H9 (cell line): Measurements from ENCODE around the gene APCDD1L. TPM values are rescaled to one million over a fixed set of nuclear protein-coding genes. Genes with fewer than 3 reads are reported as not detected.

Experiments
- DNase-seq: peaks from one replicate; pipeline ENCODE4 v3.0.0-alpha.2; 2017
- H2AFZ ChIP-seq: one replicate; pipeline ENCODE4 v1.6.1; 2013; ENCODE audit warnings: mild to moderate bottlenecking, low read length, control low read depth, moderate library complexity
- H2AK5ac ChIP-seq: 2 replicates; pipeline ENCODE4 v1.6.1; 2013; ENCODE audit warnings: low read length, control low read depth, mixed read lengths; ENCODE audit not compliant: insufficient read length
- H2BK120ac ChIP-seq: one replicate; pipeline ENCODE4 v1.6.1; 2013; ENCODE audit warnings: low read depth, mild to moderate bottlenecking, low read length, control low read depth, inconsistent platforms; ENCODE audit not compliant: poor library complexity, severe bottlenecking
- H2BK12ac ChIP-seq: 2 replicates; pipeline ENCODE4 v1.6.1; 2013; ENCODE audit warnings: low read length, control low read depth, mixed read lengths, low read depth; ENCODE audit not compliant: insufficient read length
- H2BK15ac ChIP-seq: 2 replicates; pipeline ENCODE4 v1.6.1; 2013; ENCODE audit warnings: low read depth, low read length, control low read depth
- H2BK20ac ChIP-seq: one replicate; pipeline ENCODE4 v1.6.1; 2013; ENCODE audit warnings: low read depth, mild to moderate bottlenecking, low read length, control low read depth, inconsistent platforms; ENCODE audit not compliant: poor library complexity, severe bottlenecking
- H2BK5ac ChIP-seq: 2 replicates; pipeline ENCODE4 v1.6.1; 2013; ENCODE audit warnings: low read length, control low read depth, mixed read lengths; ENCODE audit not compliant: insufficient read length
- H3K14ac ChIP-seq: 2 replicates; pipeline ENCODE4 v1.6.1; 2013; ENCODE audit warnings: low read length, control low read depth; ENCODE audit not compliant: insufficient read depth
- H3K18ac ChIP-seq: 2 replicates; pipeline ENCODE4 v1.6.1; 2013; ENCODE audit warnings: low read depth, mild to moderate bottlenecking, mixed read lengths, low read length, control low read depth; ENCODE audit not compliant: insufficient read length
- H3K23ac ChIP-seq: 2 replicates; pipeline ENCODE4 v1.6.1; 2013; ENCODE audit warnings: low read length, control low read depth, mixed read lengths, low read depth; ENCODE audit not compliant: insufficient read length
- H3K23me2 ChIP-seq: 2 replicates; pipeline ENCODE4 v1.6.1; 2013; ENCODE audit warnings: low read depth, mild to moderate bottlenecking, mixed read lengths, low read length, control low read depth; ENCODE audit not compliant: insufficient read length, poor library complexity, severe bottlenecking
- H3K27ac ChIP-seq: 2 replicates; pipeline ENCODE4 v1.5.1; 2013; ENCODE audit warnings: low read length, control low read depth, mixed read lengths, low read depth; ENCODE audit not compliant: insufficient read length
- H3K27me3 ChIP-seq: 2 replicates; pipeline ENCODE4 v1.6.1; 2013; ENCODE audit warnings: low read length, control low read depth, inconsistent platforms; ENCODE audit not compliant: insufficient read depth
- H3K4ac ChIP-seq: 2 replicates; pipeline ENCODE4 v1.6.1; 2013; ENCODE audit warnings: low read depth, mild to moderate bottlenecking, control low read depth, inconsistent platforms, low read length, moderate library complexity
- H3K4me1 ChIP-seq: 2 replicates; pipeline ENCODE4 v1.6.1; 2013; ENCODE audit warnings: low read length, control low read depth, inconsistent platforms; ENCODE audit not compliant: insufficient read depth
- H3K4me2 ChIP-seq: 2 replicates; pipeline ENCODE4 v1.6.1; 2013; ENCODE audit warnings: low read length, control low read depth, mixed read lengths; ENCODE audit not compliant: insufficient read length, insufficient read depth
- H3K56ac ChIP-seq: 2 replicates; pipeline ENCODE4 v1.6.1; 2013; ENCODE audit warnings: low read depth, mild to moderate bottlenecking, mixed read lengths, low read length, control low read depth; ENCODE audit not compliant: insufficient read length
- H3K79me1 ChIP-seq: 2 replicates; pipeline ENCODE4 v1.6.1; 2013; ENCODE audit warnings: low read depth, mild to moderate bottlenecking, moderate library complexity, low read length, control low read depth, inconsistent platforms; ENCODE audit not compliant: insufficient read depth, poor library complexity, severe bottlenecking
- H3K79me2 ChIP-seq: 2 replicates; pipeline ENCODE4 v1.6.1; 2013; ENCODE audit warnings: low read length, control low read depth, inconsistent platforms; ENCODE audit not compliant: insufficient read depth
- H3K9ac ChIP-seq: 2 replicates; pipeline ENCODE4 v1.6.1; 2013; ENCODE audit warnings: low read length, control low read depth, mixed read lengths; ENCODE audit not compliant: insufficient read length; ENCODE audit errors: extremely low read depth
- H3K9me3 ChIP-seq: one replicate; pipeline ENCODE4 v1.6.1; 2013; ENCODE audit warnings: low read depth, low read length, inconsistent platforms; ENCODE audit not compliant: control insufficient read depth
- H3T11ph ChIP-seq: one replicate; pipeline ENCODE4 v1.6.1; 2013; ENCODE audit warnings: mild to moderate bottlenecking, low read length, control low read depth, inconsistent platforms
- H4K20me1 ChIP-seq: one replicate; pipeline ENCODE4 v1.6.1; 2013; ENCODE audit not compliant: control insufficient read depth, insufficient read length, insufficient read depth
- H4K5ac ChIP-seq: 2 replicates; pipeline ENCODE4 v1.6.1; 2013; ENCODE audit warnings: low read depth, mild to moderate bottlenecking, mixed read lengths, low read length, control low read depth; ENCODE audit not compliant: insufficient read length
- H4K8ac ChIP-seq: replicated peaks from 2 replicates; pipeline ENCODE4 v1.6.1; 2013; ENCODE audit warnings: low read length, control low read depth, mixed read lengths, low read depth; ENCODE audit not compliant: insufficient read length
- H4K91ac ChIP-seq: 2 replicates; pipeline ENCODE4 v1.6.1; 2013; ENCODE audit warnings: low read depth, mild to moderate bottlenecking, moderate library complexity, mixed read lengths, low read length, control low read depth; ENCODE audit not compliant: insufficient read length
- H3K27ac Mint-ChIP-seq, 3 experiments: 2 replicates in 2 of 3; 3 replicates in 1 of 3; pipeline ENCODE4 v1.8.0; 2020 to 2021; ENCODE audit warnings: mixed read lengths in 3 of 3, mild to moderate bottlenecking in 1 of 3, moderate library complexity in 1 of 3
- H3K27me3 Mint-ChIP-seq: 2 replicates; pipeline ENCODE4 v1.8.0; 2021; ENCODE audit warnings: low read depth, mild to moderate bottlenecking, moderate library complexity, mixed read lengths
- H3K36me3 Mint-ChIP-seq, 3 experiments: 2 replicates in 2 of 3; 3 replicates in 1 of 3; pipeline ENCODE4 v1.8.0; 2020 to 2021; ENCODE audit warnings: low read depth in 3 of 3, mixed read lengths in 3 of 3; ENCODE audit not compliant: insufficient read depth in 1 of 3
- H3K4me1 Mint-ChIP-seq, 2 experiments: 2 replicates each; pipeline ENCODE4 v1.8.0; 2020; ENCODE audit warnings: mixed read lengths in 2 of 2
- H3K4me3 Mint-ChIP-seq, 2 experiments: 2 replicates in 1 of 2; 3 replicates in 1 of 2; pipeline ENCODE4 v1.8.0; 2020 to 2021; ENCODE audit warnings: mild to moderate bottlenecking in 2 of 2, mixed read lengths in 2 of 2, moderate library complexity in 1 of 2
- H3K9me3 Mint-ChIP-seq, 2 experiments: 2 replicates in 1 of 2; 3 replicates in 1 of 2; pipeline ENCODE4 v1.8.0; 2020; ENCODE audit warnings: mild to moderate bottlenecking in 2 of 2, mixed read lengths in 2 of 2, moderate library complexity in 1 of 2
- CTCF ChIP-seq: fragments of 200-600 bp; sonication (generic); conservative IDR thresholded peaks from 3 replicates; pipeline ENCODE4 v1.8.0; 2021; ENCODE audit warnings: antibody characterized with exemption, mild to moderate bottlenecking
- WGBS: extraction: QIAGEN DNeasy Blood & Tissue Kit; methylation state at CpG from one replicate; pipeline ENCODE4 v1.1.7; 2013; ENCODE audit warnings: missing lambda C conversion rate, low lambda C conversion rate, mixed read lengths; ENCODE audit not compliant: insufficient read length; ENCODE audit errors: extremely low coverage; 5-methylcytosine and 5-hydroxymethylcytosine counted together
- total RNA-seq: library from RNA; stranded (reverse); gene quantifications from 2 replicates; pipeline ENCODE4 v1.2.1, GENCODE V29; 2021

APCDD1L gene
- total RNA-seq, 1 experiment from 2014 or later = 0.68 TPM

DNA sequence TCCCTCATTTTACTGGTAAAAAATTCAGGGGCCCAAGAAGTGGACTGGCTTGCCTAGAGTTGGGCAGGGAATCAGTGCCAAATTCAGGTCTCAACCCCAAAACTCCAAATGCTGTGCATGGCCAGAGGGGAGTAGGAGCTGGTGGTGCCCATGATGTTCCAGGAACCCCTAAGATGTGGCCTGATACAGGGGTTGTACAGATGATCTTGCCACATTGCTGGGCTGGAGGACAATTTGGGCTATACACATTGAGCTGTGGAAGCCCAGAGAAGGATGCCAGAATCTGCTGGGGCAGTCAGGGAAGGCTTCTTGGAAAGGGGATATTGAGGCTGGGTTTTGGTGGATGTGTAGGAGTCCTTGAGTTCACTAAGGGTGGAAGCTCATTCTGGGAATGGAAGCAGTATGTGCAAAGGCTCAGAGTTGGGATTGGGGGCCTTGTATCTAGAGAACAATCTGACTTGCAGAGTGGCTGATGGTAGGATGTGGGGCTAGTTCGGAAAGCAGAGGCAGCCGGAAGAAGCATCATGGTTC lies 38.0 kb upstream of the APCDD1L start:
- no CpG with 5 or more reads among the region's 2 CpGs for WGBS

More for the DNA sequence above, 38.0 kb upstream of the APCDD1L start:
- Histone ChIP-seq H2BK20ac (no peak overlapping the region), H4K20me1 (no peaks in the 10 kb centered on the region), H3T11ph (no peak overlapping the region), H3K27me3 (no peaks in the 10 kb centered on the region), H4K5ac (no peak overlapping the region), H2BK5ac (no peak overlapping the region), H2AK5ac (no peak overlapping the region), H3K9me3 (no peaks in the 10 kb centered on the region), H3K4me2 (no peak overlapping the region), H3K79me1 (no peaks in the 10 kb centered on the region), H2BK120ac (no peak overlapping the region), H4K91ac (no peak overlapping the region), H3K4me1 (no peaks in the 10 kb centered on the region), H3K4ac (no peak overlapping the region), H3K9ac (no peak overlapping the region), H3K23me2 (no peaks in the 10 kb centered on the region), H4K8ac (no peak overlapping the region), H2BK12ac (no peak overlapping the region), H3K79me2 (no peaks in the 10 kb centered on the region), H2AFZ (no peak overlapping the region), H2BK15ac (no peak overlapping the region), H3K18ac (no peak overlapping the region), H3K14ac (no peak overlapping the region), H3K23ac (no peak overlapping the region), H3K56ac (no peak overlapping the region), H3K27ac (no peak overlapping the region)
- no peak overlapping the region for H3K27ac Mint-ChIP-seq
- no peak overlapping the region for H3K4me3 Mint-ChIP-seq
- peaks cover 0 to 8% of the 10 kb centered on the region in 2 experiments; a peak in 3 of 5 replicates for H3K9me3 Mint-ChIP-seq
- H3K36me3 Mint-ChIP-seq = no peaks in the 10 kb centered on the region; a peak in 1 of 7 replicates
- peaks cover 33% of the 10 kb centered on the region for H3K27me3 Mint-ChIP-seq
- no peak for TF ChIP-seq CTCF
- H3K4me1 Mint-ChIP-seq = peaks cover 0 to 14% of the 10 kb centered on the region in 2 experiments; a peak in 2 of 4 replicates
- peak; percentile 12 for DNase-seq
